Fibroblast of lung (primary cell): ENCODE measurements around the gene CCDC116.

Experiments
- CTCF ChIP-seq, 2 donors: IDR thresholded peaks in 1 of 2; conservative IDR thresholded peaks in 1 of 2; 1 replicate in 1 of 2; 2 replicates in 1 of 2; pipeline ENCODE4 v1.5.1; 2011 to 2012; ENCODE audit warnings: low read length in 2 of 2, control low read depth in 1 of 2, inconsistent platforms in 1 of 2, low read depth in 1 of 2, mild to moderate bottlenecking in 1 of 2
- EZH2 ChIP-seq: IDR thresholded peaks from 2 replicates; pipeline ENCODE4 v1.5.1; 2012; ENCODE audit warnings: low read length, control low read depth, mild to moderate bottlenecking; ENCODE audit errors: missing control alignments

DNA sequence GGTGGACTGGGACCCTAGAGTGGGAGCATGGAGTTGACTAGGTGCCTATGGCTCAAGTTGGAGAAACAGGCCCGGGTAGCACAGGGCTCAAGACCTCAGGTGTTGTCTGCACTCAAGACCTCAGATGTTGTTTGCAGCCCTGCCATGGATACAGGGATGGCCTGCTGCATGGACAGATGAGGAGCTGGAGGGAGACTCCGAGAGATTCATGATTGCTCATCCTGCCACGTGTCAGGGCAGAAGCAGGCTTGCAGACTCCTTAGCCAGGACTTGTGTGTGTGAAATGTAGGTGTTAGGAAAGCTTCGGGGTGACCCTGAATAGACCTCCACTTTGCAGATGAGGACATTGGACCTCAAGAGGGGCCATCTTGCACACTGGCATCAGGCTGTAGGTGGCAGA lies 921 bp downstream of the CCDC116 start:
- TF ChIP-seq CTCF (conservative IDR thresholded peaks at IDR 0.05 in 1 of 2, IDR thresholded peaks at IDR 0.05 in 1 of 2; ENCODE audit: low read depth in 1 of 2, low read length in 2 of 2) (no peak), EZH2 (no peak)
